CD4-positive, alpha-beta T cell treated with Interleukin-12 subunit alpha and Interleukin-12 subunit beta, for 1 hour (primary cell): Measurements from ENCODE around the gene TRPT1.
A peak's percentile ranks its signal among the peaks of the same experiment; 100 is the strongest.
"Not testable (repeated sequence)": the region's sequence is repeated elsewhere in the genome, so short reads cannot be mapped to it uniquely, and the experiment has no call there.

Experiments used
- DNase-seq: peaks from one replicate; pipeline ENCODE4 v3.0.0-alpha.2; 2020

Gene TRPT1

GRCh38 chr11:64258356-64258755 lies 32.4 kb upstream of the TRPT1 start:
- no peak for DNase-seq

- DNase-seq = no peak
Measured at GRCh38 chr11:64256300-64256699, 30.3 kb upstream of the TRPT1 start.

- DNase-seq = no peak
Measured at GRCh38 chr11:64255135-64256128, 29.4 kb upstream of the TRPT1 start.

GRCh38 chr11:64254326-64254725 lies 28.3 kb upstream of the TRPT1 start:
- DNase-seq = no peak

- DNase-seq = no peak
Measured at GRCh38 chr11:64253481-64253880, 27.5 kb upstream of the TRPT1 start.

- no peak for DNase-seq
Measured at GRCh38 chr11:64253043-64253442, 27.1 kb upstream of the TRPT1 start.

GRCh38 chr11:64252003-64252872 lies 26.3 kb upstream of the TRPT1 start:
- no peak for DNase-seq

- no peak for DNase-seq
Measured at GRCh38 chr11:64251753-64252002, 25.7 kb upstream of the TRPT1 start.

- peak; percentile 74 for DNase-seq
Measured at GRCh38 chr11:64251016-64251752, 25.2 kb upstream of the TRPT1 start, which contains the start of gene PLCB3. Gene PLCB3 (plus strand): TSS chr11:64251530. CDS start chr11:64251650, 120 bp downstream.

GRCh38 chr11:64250415-64251015 lies 24.5 kb upstream of the TRPT1 start:
- DNase-seq = no peak

GRCh38 chr11:64249563-64250414 lies 23.8 kb upstream of the TRPT1 start:
- DNase-seq = no peak

- DNase-seq = no peak
Measured at GRCh38 chr11:64249038-64249437, 23.1 kb upstream of the TRPT1 start.

- no peak for DNase-seq
Measured at GRCh38 chr11:64248578-64248977, 22.6 kb upstream of the TRPT1 start.

GRCh38 chr11:64247729-64248531 lies 21.9 kb upstream of the TRPT1 start:
- DNase-seq = no peak

- DNase-seq = peak; percentile 81
Measured at GRCh38 chr11:64246871-64247728, 21.1 kb upstream of the TRPT1 start, which contains the start of gene PPP1R14B. Gene PPP1R14B (minus strand): TSS chr11:64246943. CDS start chr11:64246673, 270 bp downstream.

- not testable (repeated sequence) for DNase-seq
Measured at GRCh38 chr11:64246621-64246870, 20.6 kb upstream of the TRPT1 start.

- DNase-seq = peak; percentile 68
Measured at GRCh38 chr11:64245797-64246620, 20.0 kb upstream of the TRPT1 start.

- peak; percentile 67 for DNase-seq
Measured at GRCh38 chr11:64245401-64245796, 19.4 kb upstream of the TRPT1 start.

- no peak for DNase-seq
Measured at GRCh38 chr11:64244966-64245365, 19.0 kb upstream of the TRPT1 start.
